ENCODE results near the gene RHOXF2.
"Not testable (repeated sequence)": the region's sequence is repeated elsewhere in the genome, so short reads cannot be mapped to it uniquely, and the experiment has no call there.

GRCh38 chrX:120193254-120193653, 34.8 kb downstream of the RHOXF2 start:
- TF ChIP-seq, protein P1, sequence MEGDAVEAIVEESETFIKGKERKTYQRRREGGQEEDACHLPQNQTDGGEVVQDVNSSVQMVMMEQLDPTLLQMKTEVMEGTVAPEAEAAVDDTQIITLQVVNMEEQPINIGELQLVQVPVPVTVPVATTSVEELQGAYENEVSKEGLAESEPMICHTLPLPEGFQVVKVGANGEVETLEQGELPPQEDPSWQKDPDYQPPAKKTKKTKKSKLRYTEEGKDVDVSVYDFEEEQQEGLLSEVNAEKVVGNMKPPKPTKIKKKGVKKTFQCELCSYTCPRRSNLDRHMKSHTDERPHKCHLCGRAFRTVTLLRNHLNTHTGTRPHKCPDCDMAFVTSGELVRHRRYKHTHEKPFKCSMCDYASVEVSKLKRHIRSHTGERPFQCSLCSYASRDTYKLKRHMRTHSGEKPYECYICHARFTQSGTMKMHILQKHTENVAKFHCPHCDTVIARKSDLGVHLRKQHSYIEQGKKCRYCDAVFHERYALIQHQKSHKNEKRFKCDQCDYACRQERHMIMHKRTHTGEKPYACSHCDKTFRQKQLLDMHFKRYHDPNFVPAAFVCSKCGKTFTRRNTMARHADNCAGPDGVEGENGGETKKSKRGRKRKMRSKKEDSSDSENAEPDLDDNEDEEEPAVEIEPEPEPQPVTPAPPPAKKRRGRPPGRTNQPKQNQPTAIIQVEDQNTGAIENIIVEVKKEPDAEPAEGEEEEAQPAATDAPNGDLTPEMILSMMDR (conservative IDR thresholded peaks at IDR 0.05; ENCODE audit: low read length), result not testable (repeated sequence)
- TF ChIP-seq EZH2phosphoT487 (IDR thresholded peaks at IDR 0.05; ENCODE audit: borderline replicate concordance), result not testable (repeated sequence)

All from Loucy (cell line).